Trophoblast cell (in vitro differentiated cells and primary cell): ENCODE measurements around the gene TBC1D12.

Experiments
- DNase-seq, 2 donors: peaks; one replicate each; pipeline ENCODE4 v3.0.0-alpha.2; 2016
- H2AFZ ChIP-seq: 2 replicates; pipeline ENCODE4 v1.6.1; 2013; ENCODE audit warnings: low read length, moderate library complexity, mild to moderate bottlenecking; ENCODE audit not compliant: insufficient read depth, poor library complexity
- H2AK5ac ChIP-seq: 2 replicates; pipeline ENCODE4 v1.6.1; 2013; ENCODE audit warnings: mild to moderate bottlenecking, low read length
- H2BK120ac ChIP-seq: 2 replicates; pipeline ENCODE4 v1.6.1; 2013; ENCODE audit warnings: low read length, mild to moderate bottlenecking, moderate library complexity; ENCODE audit not compliant: insufficient read depth, poor library complexity
- H2BK12ac ChIP-seq: 2 replicates; pipeline ENCODE4 v1.6.1; 2013; ENCODE audit warnings: mild to moderate bottlenecking, low read length, moderate library complexity
- H2BK5ac ChIP-seq: 2 replicates; pipeline ENCODE4 v1.6.1; 2013; ENCODE audit warnings: low read length, low read depth, moderate library complexity, mild to moderate bottlenecking; ENCODE audit not compliant: poor library complexity
- H3K14ac ChIP-seq: 2 replicates; pipeline ENCODE4 v1.6.1; 2013; ENCODE audit warnings: mild to moderate bottlenecking, low read length
- H3K18ac ChIP-seq: 2 replicates; pipeline ENCODE4 v1.6.1; 2013; ENCODE audit warnings: mild to moderate bottlenecking, low read length
- H3K23ac ChIP-seq: 2 replicates; pipeline ENCODE4 v1.6.1; 2013; ENCODE audit warnings: low read length
- H3K27ac ChIP-seq: 2 replicates; pipeline ENCODE4 v1.5.1; 2013; ENCODE audit warnings: low read depth, mild to moderate bottlenecking, inconsistent platforms, low read length, moderate library complexity
- H3K27me3 ChIP-seq: 2 replicates; pipeline ENCODE4 v1.6.1; 2013; ENCODE audit warnings: inconsistent platforms, mild to moderate bottlenecking, low read length, moderate library complexity; ENCODE audit not compliant: insufficient read depth
- H3K36me3 ChIP-seq, 2 experiments: 1 replicate in 1 of 2; 2 replicates in 1 of 2; pipeline ENCODE4 v1.6.1; 2013; ENCODE audit warnings: low read length in 2 of 2, mild to moderate bottlenecking in 2 of 2, moderate library complexity in 1 of 2; ENCODE audit not compliant: insufficient read depth in 2 of 2, control insufficient read depth in 1 of 2
- H3K4ac ChIP-seq: 2 replicates; pipeline ENCODE4 v1.6.1; 2013; ENCODE audit warnings: low read depth, mild to moderate bottlenecking, low read length, moderate library complexity
- H3K4me1 ChIP-seq, 2 experiments: 1 replicate in 1 of 2; 2 replicates in 1 of 2; pipeline ENCODE4 v1.6.1; 2013; ENCODE audit warnings: low read length in 2 of 2, mild to moderate bottlenecking in 2 of 2, moderate library complexity in 1 of 2; ENCODE audit not compliant: insufficient read depth in 2 of 2, control insufficient read depth in 1 of 2
- H3K4me2 ChIP-seq: 2 replicates; pipeline ENCODE4 v1.6.1; 2013; ENCODE audit warnings: inconsistent platforms, mild to moderate bottlenecking, low read length, moderate library complexity
- H3K4me3 ChIP-seq: 2 replicates; pipeline ENCODE4 v1.5.1; 2013; ENCODE audit warnings: mild to moderate bottlenecking, low read depth, low read length, inconsistent platforms
- H3K79me1 ChIP-seq: one replicate; pipeline ENCODE4 v1.6.1; 2013; ENCODE audit warnings: low read length
- H3K79me2 ChIP-seq: 2 replicates; pipeline ENCODE4 v1.6.1; 2013; ENCODE audit warnings: low read length, mild to moderate bottlenecking; ENCODE audit not compliant: control insufficient read depth, insufficient read depth, poor library complexity
- H3K9ac ChIP-seq: 2 replicates; pipeline ENCODE4 v1.6.1; 2013; ENCODE audit warnings: mild to moderate bottlenecking, low read length
- H3K9me3 ChIP-seq: 2 replicates; pipeline ENCODE4 v1.6.1; 2013; ENCODE audit warnings: low read depth, mild to moderate bottlenecking, control low read depth, inconsistent platforms, low read length; ENCODE audit not compliant: insufficient read depth
- H4K12ac ChIP-seq: 2 replicates; pipeline ENCODE4 v1.6.1; 2013; ENCODE audit warnings: low read depth, mild to moderate bottlenecking, low read length, moderate library complexity
- H4K8ac ChIP-seq: 2 replicates; pipeline ENCODE4 v1.6.1; 2013; ENCODE audit warnings: low read depth, mild to moderate bottlenecking, low read length, moderate library complexity
- H4K91ac ChIP-seq: one replicate; pipeline ENCODE4 v1.6.1; 2013; ENCODE audit warnings: low read depth, mild to moderate bottlenecking, low read length, moderate library complexity
- WGBS: extraction: QIAGEN DNeasy Blood & Tissue Kit; methylation state at CpG from one replicate; pipeline ENCODE4 v1.1.7; 2013; ENCODE audit warnings: missing lambda C conversion rate; ENCODE audit not compliant: insufficient read length, insufficient coverage; ENCODE audit errors: extremely low coverage; 5-methylcytosine and 5-hydroxymethylcytosine counted together

The TBC1D12 gene

DNA sequence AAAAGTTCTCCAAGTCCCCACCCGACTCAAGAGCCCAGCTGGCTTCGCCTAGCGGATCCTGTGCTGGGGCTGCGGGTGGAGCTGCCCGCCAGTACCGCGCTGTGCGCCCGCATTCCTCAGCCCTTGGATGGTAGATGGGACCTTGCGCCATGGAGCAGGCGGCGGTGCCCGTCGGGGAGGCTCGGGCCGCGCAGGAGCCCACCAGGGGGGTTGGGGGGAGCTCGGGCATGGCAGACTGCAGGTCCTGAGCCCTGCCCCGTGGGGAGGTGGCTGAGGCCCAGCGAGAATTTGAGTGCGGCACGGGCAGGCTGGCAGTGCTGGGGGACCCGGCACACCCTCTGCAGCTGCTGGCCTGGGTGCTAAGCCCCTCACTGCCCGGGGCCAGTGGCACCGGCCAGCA lies 57.0 kb downstream of the TBC1D12 start:
- Histone ChIP-seq H3K79me2 (no peaks in the 10 kb centered on the region), H4K91ac (no peak overlapping the region), H3K4me1 (no peaks in the 10 kb centered on the region), H3K36me3 (no peaks in the 10 kb centered on the region), H3K27me3 (no peaks in the 10 kb centered on the region), H3K23ac (no peak overlapping the region), H3K9me3 (peaks cover 6% of the 10 kb centered on the region), H4K12ac (no peak overlapping the region), H3K79me1 (no peaks in the 10 kb centered on the region), H3K4me2 (no peak overlapping the region), H2BK12ac (no peak overlapping the region), H2BK5ac (no peak overlapping the region), H3K9ac (no peak overlapping the region), H3K27ac (no peak overlapping the region), H4K8ac (no peak overlapping the region), H2AFZ (no peak overlapping the region), H3K4ac (no peak overlapping the region), H2AK5ac (no peak overlapping the region), H3K18ac (no peak overlapping the region), H3K4me3 (no peak overlapping the region), H2BK120ac (no peak overlapping the region), H3K14ac (no peak overlapping the region)
- whole genome bisulfite sequencing, result no CpG with 5 or more reads among the region's 25 CpGs
- no peak for DNase-seq

- H4K12ac ChIP-seq, result no peak overlapping the region
- no peaks in the 10 kb centered on the region for H3K36me3 ChIP-seq
- H3K27me3 ChIP-seq, result no peaks in the 10 kb centered on the region
- H2BK120ac ChIP-seq, result no peak overlapping the region
- H3K4me1 ChIP-seq, result no peaks in the 10 kb centered on the region
- H3K4me2 ChIP-seq, result no peak overlapping the region
- H2BK12ac ChIP-seq, result no peak overlapping the region
- no peak overlapping the region for H2AFZ ChIP-seq
- no peak overlapping the region for H3K27ac ChIP-seq
- peaks cover 6% of the 10 kb centered on the region for H3K9me3 ChIP-seq
- H3K9ac ChIP-seq, result no peak overlapping the region
- no peak for DNase-seq
- no peak overlapping the region for H3K23ac ChIP-seq
- no peak overlapping the region for H2BK5ac ChIP-seq
- WGBS, result no CpG with 5 or more reads among the region's 1 CpG
- no peak overlapping the region for H3K18ac ChIP-seq
- no peak overlapping the region for H3K4me3 ChIP-seq
- no peak overlapping the region for H3K4ac ChIP-seq
- H3K79me2 ChIP-seq, result no peaks in the 10 kb centered on the region
- no peak overlapping the region for H2AK5ac ChIP-seq
- H3K79me1 ChIP-seq, result no peaks in the 10 kb centered on the region
- no peak overlapping the region for H3K14ac ChIP-seq
- H4K91ac ChIP-seq, result no peak overlapping the region
- H4K8ac ChIP-seq, result no peak overlapping the region
Observed at GRCh38 chr10:94461503-94461902, 59.2 kb downstream of the TBC1D12 start.

DNA sequence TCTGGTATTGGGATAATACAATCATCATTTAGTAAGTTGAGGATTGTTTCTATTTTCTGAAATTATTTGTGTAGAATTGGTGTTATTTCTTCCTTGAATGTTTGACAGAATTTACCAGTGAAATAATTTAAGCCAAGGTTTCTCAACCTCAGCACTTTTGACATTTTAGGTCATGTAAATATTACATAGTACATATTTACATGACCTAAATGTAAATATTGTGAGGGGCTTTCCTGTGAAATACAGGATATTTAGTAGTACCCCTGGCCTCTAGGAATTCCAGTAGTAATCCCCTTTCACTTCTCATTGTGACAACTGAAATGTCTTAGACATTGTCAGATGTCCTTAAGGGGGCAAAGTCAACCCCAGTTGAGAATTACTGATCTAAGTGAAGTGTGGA lies 59.8 kb downstream of the TBC1D12 start:
- Histone ChIP-seq H3K27ac (no peak overlapping the region), H2BK5ac (no peak overlapping the region), H3K4ac (no peak overlapping the region), H4K8ac (no peak overlapping the region), H3K23ac (no peak overlapping the region), H2BK120ac (no peak overlapping the region), H3K4me1 (no peaks in the 10 kb centered on the region), H3K79me2 (no peaks in the 10 kb centered on the region), H3K9me3 (peaks cover 6% of the 10 kb centered on the region), H3K27me3 (no peaks in the 10 kb centered on the region), H2BK12ac (no peak overlapping the region), H4K91ac (no peak overlapping the region), H3K14ac (no peak overlapping the region), H4K12ac (no peak overlapping the region), H2AK5ac (no peak overlapping the region), H3K4me3 (no peak overlapping the region), H3K79me1 (no peaks in the 10 kb centered on the region), H3K36me3 (no peaks in the 10 kb centered on the region), H3K9ac (no peak overlapping the region), H3K4me2 (no peak overlapping the region), H2AFZ (no peak overlapping the region), H3K18ac (no peak overlapping the region)
- DNase-seq, result no peak

- no peak overlapping the region for H4K8ac ChIP-seq
- H2AK5ac ChIP-seq, result no peak overlapping the region
- no peak overlapping the region for H3K4me2 ChIP-seq
- H3K14ac ChIP-seq, result no peak overlapping the region
- no peaks in the 10 kb centered on the region for H3K27me3 ChIP-seq
- H3K79me2 ChIP-seq, result no peaks in the 10 kb centered on the region
- DNase-seq, result no peak
- H3K79me1 ChIP-seq, result no peaks in the 10 kb centered on the region
- no peak overlapping the region for H3K9ac ChIP-seq
- H3K18ac ChIP-seq, result no peak overlapping the region
- no peak overlapping the region for H3K4ac ChIP-seq
- WGBS, result no CpG with 5 or more reads among the region's 15 CpGs
- H2AFZ ChIP-seq, result no peak overlapping the region
- no peak overlapping the region for H2BK120ac ChIP-seq
- H3K4me1 ChIP-seq, result no peaks in the 10 kb centered on the region
- no peaks in the 10 kb centered on the region for H3K9me3 ChIP-seq
- no peak overlapping the region for H3K27ac ChIP-seq
- no peaks in the 10 kb centered on the region for H3K36me3 ChIP-seq
- no peak overlapping the region for H4K12ac ChIP-seq
- no peak overlapping the region for H4K91ac ChIP-seq
- H2BK12ac ChIP-seq, result no peak overlapping the region
- H3K23ac ChIP-seq, result no peak overlapping the region
- no peak overlapping the region for H2BK5ac ChIP-seq
- no peak overlapping the region for H3K4me3 ChIP-seq
Observed at GRCh38 chr10:94465684-94466083, 63.3 kb downstream of the TBC1D12 start.

GRCh38 chr10:94481410-94481809 lies 79.1 kb downstream of the TBC1D12 start:
- no peak overlapping the region for H3K4me3 ChIP-seq
- no peak overlapping the region for H3K23ac ChIP-seq
- H3K79me1 ChIP-seq, result no peaks in the 10 kb centered on the region
- H3K27me3 ChIP-seq, result no peaks in the 10 kb centered on the region
- no peaks in the 10 kb centered on the region for H3K9me3 ChIP-seq
- no peak overlapping the region for H3K9ac ChIP-seq
- no peak overlapping the region for H2BK120ac ChIP-seq
- no peaks in the 10 kb centered on the region for H3K4me1 ChIP-seq
- no peak overlapping the region for H3K14ac ChIP-seq
- H3K4ac ChIP-seq, result no peak overlapping the region
- no peak overlapping the region for H3K18ac ChIP-seq
- H3K79me2 ChIP-seq, result no peaks in the 10 kb centered on the region
- no peak overlapping the region for H2BK5ac ChIP-seq
- DNase-seq, result no peak
- no peak overlapping the region for H3K4me2 ChIP-seq
- H3K36me3 ChIP-seq, result no peaks in the 10 kb centered on the region
- no peak overlapping the region for H4K91ac ChIP-seq
- no peak overlapping the region for H4K8ac ChIP-seq
- H2BK12ac ChIP-seq, result no peak overlapping the region
- no peak overlapping the region for H2AFZ ChIP-seq
- H3K27ac ChIP-seq, result no peak overlapping the region
- H4K12ac ChIP-seq, result no peak overlapping the region
- H2AK5ac ChIP-seq, result no peak overlapping the region
